ENCODE results near the gene TDRD3. TPM values are rescaled to one million over a fixed set of nuclear protein-coding genes. Genes with fewer than 3 reads are reported as not detected.

The TDRD3 gene
- total RNA-seq, 1 donor from 2014 or later, result 25.6 TPM

GRCh38 chr13:60520902-60521569, 124.0 kb downstream of the TDRD3 start:
- no peak for TF ChIP-seq CTCF (IDR thresholded peaks at IDR 0.05)
- no peak for ATAC-seq
- H3K9me3 ChIP-seq, result no peaks in the 10 kb centered on the region
- intact Hi-C loops (cut with DNase I), result no loop called here
- no peak overlapping the region for H3K4me3 ChIP-seq
- no peaks in the 10 kb centered on the region for H3K27me3 ChIP-seq
- DNase-seq, result no peak
- no peaks in the 10 kb centered on the region for H3K4me1 ChIP-seq
- H3K36me3 ChIP-seq, result peaks cover 13% of the 10 kb centered on the region
- no peak overlapping the region for H3K27ac ChIP-seq

- Histone ChIP-seq H3K27me3 (no peaks in the 10 kb centered on the region), H3K4me1 (no peaks in the 10 kb centered on the region), H3K4me3 (no peak overlapping the region), H3K9me3 (no peaks in the 10 kb centered on the region), H3K27ac (no peak overlapping the region), H3K36me3 (peaks cover 7% of the 10 kb centered on the region)
- intact Hi-C loops (cut with DNase I), result no loop called here
- ATAC-seq (no peak), DNase-seq (no peak)
- no peak for TF ChIP-seq CTCF (IDR thresholded peaks at IDR 0.05)
Measured at GRCh38 chr13:60538566-60538965, 141.5 kb downstream of the TDRD3 start.

DNA sequence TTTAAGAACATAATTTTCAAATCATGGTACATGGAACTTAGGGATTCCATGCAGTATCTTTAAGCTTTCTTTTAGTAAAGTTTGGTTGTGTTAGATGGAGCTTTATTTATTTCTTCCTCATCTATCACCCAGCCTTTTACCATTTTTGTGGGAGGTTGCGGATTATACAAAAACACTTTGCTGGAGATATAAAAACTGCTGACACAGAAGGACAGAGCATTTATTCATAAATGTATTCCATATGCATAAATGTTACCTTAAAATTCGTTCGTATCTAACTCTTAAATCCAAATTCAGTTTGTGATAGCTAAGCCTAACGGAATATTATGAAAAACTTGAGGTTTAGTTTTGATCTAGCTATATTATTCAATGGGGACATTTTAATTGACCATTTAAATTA, 143.3 kb downstream of the TDRD3 start:
- no peak for TF ChIP-seq CTCF (IDR thresholded peaks at IDR 0.05)
- peaks cover 7% of the 10 kb centered on the region for H3K36me3 ChIP-seq
- no peak for DNase-seq
- H3K4me1 ChIP-seq, result no peaks in the 10 kb centered on the region
- H3K4me3 ChIP-seq, result no peak overlapping the region
- intact Hi-C loops (cut with DNase I), result no loop called here
- ATAC-seq, result no peak
- no peak overlapping the region for H3K27ac ChIP-seq
- H3K9me3 ChIP-seq, result no peaks in the 10 kb centered on the region
- H3K27me3 ChIP-seq, result no peaks in the 10 kb centered on the region

DNA sequence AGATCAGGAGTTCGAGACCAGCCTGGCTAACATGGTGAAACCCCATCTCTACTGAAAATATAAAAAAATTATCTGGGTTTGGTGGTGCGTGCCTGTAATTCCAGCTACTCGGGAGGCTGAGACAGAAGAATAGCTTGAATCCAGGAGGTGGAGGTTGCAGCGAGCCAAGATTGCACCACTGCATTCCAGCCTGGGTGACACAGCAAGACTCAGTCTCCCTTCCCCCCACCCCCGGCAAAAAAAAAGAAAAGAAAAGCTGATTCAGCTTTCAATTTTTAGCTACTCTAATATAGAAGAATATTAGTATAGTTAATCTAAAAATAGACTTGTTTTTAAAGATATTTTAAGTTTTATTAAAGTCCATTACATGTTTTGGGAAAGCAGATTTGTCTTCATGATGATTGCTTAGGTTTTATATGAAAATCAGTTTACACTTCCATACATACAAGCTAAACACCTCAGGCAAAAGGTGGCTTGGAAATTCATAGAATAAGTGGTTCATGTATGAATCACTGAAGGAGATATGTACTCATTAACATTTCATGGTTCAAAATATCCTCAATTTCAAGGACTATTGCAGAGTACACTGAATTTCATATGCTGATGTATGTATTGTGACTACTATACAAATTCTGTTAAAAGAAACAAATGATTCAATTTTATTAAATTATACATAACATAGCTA, 165.2 kb downstream of the TDRD3 start:
- Histone ChIP-seq H3K36me3 (no peaks in the 10 kb centered on the region), H3K9me3 (no peaks in the 10 kb centered on the region), H3K4me3 (no peak overlapping the region), H3K27me3 (no peaks in the 10 kb centered on the region), H3K27ac (no peak overlapping the region), H3K4me1 (no peaks in the 10 kb centered on the region)
- ATAC-seq, result no peak
- TF ChIP-seq CTCF (IDR thresholded peaks at IDR 0.05), result no peak
- DNase-seq, result no peak
- intact Hi-C loops (cut with DNase I), result no loop called here

DNA sequence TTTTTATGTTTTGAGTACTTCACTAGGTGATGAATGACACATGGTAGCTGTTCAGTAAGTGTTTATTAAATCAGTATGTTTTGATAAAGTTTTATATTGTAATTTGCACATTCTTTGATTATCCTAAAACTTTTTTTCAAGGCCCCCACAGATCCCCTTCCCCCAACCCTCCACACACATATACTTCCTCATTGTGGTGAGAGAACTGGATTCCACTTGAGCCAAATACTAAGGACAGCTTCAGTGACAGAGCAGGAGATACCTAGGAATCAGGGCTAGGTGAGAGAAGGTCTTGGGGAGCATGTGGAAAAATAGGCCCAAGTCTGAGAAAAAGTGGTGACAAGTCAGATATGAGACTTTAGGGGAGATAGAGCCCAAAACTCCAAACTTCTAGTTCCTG, 174.6 kb downstream of the TDRD3 start:
- no peaks in the 10 kb centered on the region for H3K4me1 ChIP-seq
- intact Hi-C loops (cut with DNase I), result no loop called here
- H3K36me3 ChIP-seq, result peaks cover 7% of the 10 kb centered on the region
- TF ChIP-seq CTCF (IDR thresholded peaks at IDR 0.05), result no peak
- DNase-seq (no peak), ATAC-seq (no peak)
- H3K9me3 ChIP-seq, result no peaks in the 10 kb centered on the region
- H3K4me3 ChIP-seq, result no peak overlapping the region
- H3K27me3 ChIP-seq, result no peaks in the 10 kb centered on the region
- H3K27ac ChIP-seq, result no peak overlapping the region

Data from upper lobe of right lung (tissue), 1 donor.